GM12878 (cell line): ENCODE results near the gene TCF12. TPM values are rescaled to one million over a fixed set of nuclear protein-coding genes. Genes with fewer than 3 reads are reported as not detected.

ENCODE experiments used
- ATAC-seq: fragments of 200-7000 bp; cut with Tn5 transposase; 3 replicates; pipeline ENCODE4 v1.9.1; 2020; ENCODE audit warnings: mild to moderate bottlenecking, moderate library complexity
- BruUV-seq: library from RNA; stranded (reverse); fragments of 400-500 nt; replicated peaks from 2 replicates; lab custom pipeline; 2021; lab: Mats Ljungman, UMichigan
- CTCF ChIA-PET: fragments of 300-600 bp; sonication (Branson Sonifier 250); formaldehyde crosslinking; extraction: SDS; loops from one replicate; lab custom pipeline; 2021; ENCODE audit warnings: inconsistent platforms; lab: Yijun Ruan, JAX
- POLR2A ChIA-PET: fragments of 350-600 bp; formaldehyde crosslinking; extraction: SDS; loops from one replicate; lab custom pipeline; 2021; ENCODE audit warnings: inconsistent platforms; lab: Charles Lee
- RAD21 ChIA-PET: fragments of 300-600 bp; sonication (Branson Sonifier 250); formaldehyde crosslinking; loops from one replicate; lab custom pipeline; 2023; ENCODE audit warnings: antibody characterized with exemption; ENCODE audit not compliant: unreplicated experiment; lab: Charles Lee
- SMC1A ChIA-PET: fragments of 300-600 bp; sonication (Branson Sonifier 250); formaldehyde crosslinking; loops from one replicate; lab custom pipeline; 2023; ENCODE audit not compliant: unreplicated experiment, uncharacterized antibody; lab: Charles Lee
- DNase-seq: peaks from one replicate; pipeline ENCODE4 v3.0.0-alpha.2; 2011; ENCODE audit warnings: low read depth, low spot score
- FAIRE-seq: peaks from 3 replicates; lab custom pipeline; 2011; peaks lifted over from hg19 to GRCh38; lab: Jason Lieb, UNC
- H2AFZ ChIP-seq: 2 replicates; pipeline ENCODE4 v1.6.0; 2011; ENCODE audit warnings: low read depth, low read length, control low read depth; ENCODE audit not compliant: control insufficient read depth
- H3K27ac ChIP-seq: 2 replicates; pipeline ENCODE4 v1.5.1; 2011; ENCODE audit warnings: control low read depth; ENCODE audit not compliant: control insufficient read depth, insufficient read depth
- H3K27me3 ChIP-seq, 2 experiments: replicated peaks in 1 of 2; 2 replicates each; pipeline versions ENCODE4 v1.6.0 to v1.6.1; 2011; ENCODE audit warnings: low read length in 1 of 2; ENCODE audit not compliant: control insufficient read depth in 2 of 2, insufficient read depth in 2 of 2
- H3K36me3 ChIP-seq, 2 experiments: 2 replicates each; pipeline ENCODE4 v1.5.1; 2011; ENCODE audit warnings: low read length in 1 of 2; ENCODE audit not compliant: control insufficient read depth in 2 of 2, insufficient read depth in 2 of 2
- H3K4me1 ChIP-seq: 2 replicates; pipeline ENCODE4 v1.6.1; 2011; ENCODE audit warnings: mild to moderate bottlenecking, low read length, moderate library complexity, mixed read lengths; ENCODE audit not compliant: control insufficient read depth, insufficient read depth
- H3K4me2 ChIP-seq: 2 replicates; pipeline ENCODE4 v1.6.0; 2011; ENCODE audit warnings: control low read depth; ENCODE audit not compliant: control insufficient read depth, insufficient read depth
- H3K4me3 ChIP-seq: fragments of 200-600 bp; sonication (generic); 2 replicates; pipeline ENCODE4 v1.5.1; 2016
- H3K79me2 ChIP-seq: 2 replicates; pipeline ENCODE4 v1.6.0; 2011; ENCODE audit warnings: low read length; ENCODE audit not compliant: control insufficient read depth, insufficient read depth
- H3K9ac ChIP-seq: 2 replicates; pipeline ENCODE4 v1.8.0; 2011; ENCODE audit warnings: low read length, control low read depth, mixed read lengths; ENCODE audit not compliant: control insufficient read depth, insufficient read depth
- H3K9me3 ChIP-seq: replicated peaks from 3 replicates; pipeline ENCODE4 v1.5.1; 2011; ENCODE audit warnings: mild to moderate bottlenecking, low read length; ENCODE audit not compliant: control insufficient read depth, insufficient read depth
- H4K20me1 ChIP-seq: 2 replicates; pipeline ENCODE4 v1.6.0; 2011; ENCODE audit not compliant: control insufficient read depth, insufficient read depth
- ASH2L ChIP-seq: fragments of 300-600, 200-600 bp; sonication (generic); IDR thresholded peaks from 2 replicates; pipeline ENCODE4 v1.6.1; 2017; ENCODE audit warnings: low read depth, mild to moderate bottlenecking, borderline replicate concordance
- DPF2 ChIP-seq: fragments of 450-650 bp; IDR thresholded peaks from 2 replicates; pipeline ENCODE4 v1.6.1; 2017; ENCODE audit warnings: mild to moderate bottlenecking
- FOXM1 ChIP-seq: IDR thresholded peaks from 2 replicates; pipeline ENCODE4 v1.6.1; 2012; ENCODE audit warnings: low read depth, mild to moderate bottlenecking, inconsistent platforms, low read length, moderate library complexity
- GATAD2B ChIP-seq: fragments of 450-650 bp; conservative IDR thresholded peaks from 2 replicates; pipeline ENCODE4 v1.6.1; 2017; ENCODE audit warnings: low read depth, mild to moderate bottlenecking, moderate library complexity
- HDAC6 ChIP-seq: fragments of 200-600 bp; sonication (generic); IDR thresholded peaks from one replicate; pipeline ENCODE4 v1.8.0; 2017; ENCODE audit warnings: antibody characterized with exemption; ENCODE audit not compliant: unreplicated experiment
- MTA2 ChIP-seq: fragments of 450-650 bp; IDR thresholded peaks from 2 replicates; pipeline ENCODE4 v1.6.1; 2016; ENCODE audit warnings: low read depth, mild to moderate bottlenecking, moderate library complexity
- MYB ChIP-seq: fragments of 150-350 bp; IDR thresholded peaks from 2 replicates; pipeline ENCODE4 v1.6.1; 2014; ENCODE audit warnings: mild to moderate bottlenecking, low read depth, low read length, borderline replicate concordance
- NFXL1 ChIP-seq: fragments of 450-650 bp; IDR thresholded peaks from 2 replicates; pipeline ENCODE4 v1.6.1; 2017; ENCODE audit warnings: antibody characterized with exemption, mild to moderate bottlenecking, borderline replicate concordance
- RBBP5 ChIP-seq: fragments of 200-600 bp; sonication (generic); conservative IDR thresholded peaks from 2 replicates; pipeline ENCODE4 v1.6.1; 2016
- SMARCA5 ChIP-seq: fragments of 450-650 bp; IDR thresholded peaks from 2 replicates; pipeline ENCODE4 v1.6.1; 2017; ENCODE audit warnings: mild to moderate bottlenecking
- SMC3 ChIP-seq: IDR thresholded peaks from 2 replicates; pipeline ENCODE4 v1.6.1; 2011; ENCODE audit warnings: low read length, improper control_type of control experiment, borderline replicate concordance
- SP1 ChIP-seq: IDR thresholded peaks from one replicate; pipeline ENCODE4 v1.6.1; 2011; ENCODE audit warnings: low read depth, low read length
- ZBED1 ChIP-seq: IDR thresholded peaks from 2 replicates; pipeline ENCODE4 v1.6.1; 2016; ENCODE audit warnings: borderline replicate concordance
- ZNF207 ChIP-seq: fragments of 450-650 bp; IDR thresholded peaks from 2 replicates; pipeline ENCODE4 v1.6.1; 2014; ENCODE audit warnings: antibody characterized with exemption, mild to moderate bottlenecking, borderline replicate concordance
- ZNF622 ChIP-seq: fragments of 450-650 bp; IDR thresholded peaks from 2 replicates; pipeline ENCODE4 v1.6.1; 2017; ENCODE audit warnings: mild to moderate bottlenecking, inconsistent platforms
- ZZZ3 ChIP-seq: IDR thresholded peaks from 2 replicates; pipeline ENCODE4 v1.6.1; 2011; ENCODE audit warnings: low read depth; ENCODE audit not compliant: control insufficient read depth, insufficient read length
- WGBS: methylation state at CpG from one replicate; pipeline ENCODE4 v1.1.6; 2016; ENCODE audit warnings: low lambda C conversion rate; ENCODE audit not compliant: insufficient replicate concordance, insufficient coverage; ENCODE audit errors: missing lambda C conversion rate; 5-methylcytosine and 5-hydroxymethylcytosine counted together
- in situ Hi-C: fragments of 300-500 bp; cut with MboI; formaldehyde crosslinking; loops from 9 replicates; pipeline ENCODE4 v1.14.3; 2018; ENCODE audit warnings: mixed read lengths
- intact Hi-C: fragments of 100-400 bp; cut with micrococcal nuclease; formaldehyde crosslinking; loops from one replicate; pipeline ENCODE4 v1.14.2; 2022; ENCODE audit not compliant: unreplicated experiment
- polyA plus RNA-seq, 11 experiments: library from polyadenylated mRNA; depleted of rRNA in 4 of 11; unstranded in 6 of 11; stranded (reverse) in 5 of 11; fragments of >200 nt; fragmentation: Nextera tagmentation in 4 of 11; fragmentation: Illumina TruSeq in 1 of 11; extraction: Ambion mirVana in 4 of 11; extraction: Trizol in 1 of 11; gene quantifications; 1 replicate in 1 of 11; 2 replicates in 10 of 11; pipeline versions ENCODE4 v1.2.1 to v1.2.3, GENCODE V29; 2011 to 2016; ENCODE audit warnings: inconsistent platforms in 2 of 11, missing spikeins in 2 of 11, low read depth in 1 of 11
- total RNA-seq, 4 experiments: library from RNA; depleted of rRNA in 3 of 4; stranded (reverse); fragments of >200 nt in 3 of 4; fragmentation: Illumina TruSeq in 1 of 4; extraction: Trizol in 1 of 4; gene quantifications; 2 replicates each; pipeline versions ENCODE4 v1.2.1 to v1.2.3, GENCODE V29; 2013 to 2021
- TF ChIP-seq, protein P1 (sequence below): IDR thresholded peaks from 2 replicates; pipeline ENCODE4 v1.6.1; 2011; ENCODE audit warnings: borderline replicate concordance, low read depth, mild to moderate bottlenecking, moderate library complexity, low read length; ENCODE audit not compliant: insufficient read depth, poor library complexity, severe bottlenecking
- TF ChIP-seq, protein P2 (sequence below): IDR thresholded peaks from 2 replicates; pipeline ENCODE4 v1.6.1; 2011; ENCODE audit warnings: low read depth, low read length, improper control_type of control experiment, borderline replicate concordance

TCF12 gene
- total and polyA plus RNA-seq, 10 of the 15 experiments (the other 5 are each of a cell fraction or from before 2014, with no cell fraction given) = 8.2 to 70.9 (median 49.5) TPM

DNA sequence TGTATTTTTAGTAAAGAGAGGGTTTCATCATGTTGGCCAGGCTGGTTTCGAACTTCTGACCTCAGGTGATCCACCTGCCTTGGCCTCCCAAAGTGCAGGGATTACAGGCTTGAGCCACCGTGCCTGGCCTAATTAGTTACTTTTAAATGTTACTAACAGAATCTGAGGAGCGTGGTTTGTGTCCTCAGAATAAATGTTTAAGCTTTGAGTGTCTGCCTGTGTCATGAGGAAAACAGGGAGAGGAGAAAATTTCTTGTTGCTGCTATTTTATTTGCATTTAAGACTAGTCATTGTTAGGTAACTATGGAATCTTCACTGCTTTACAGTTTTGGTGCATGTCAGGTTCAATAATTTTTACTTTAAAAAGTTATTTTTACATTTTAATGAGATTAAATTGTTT, 68.8 kb downstream of the TCF12 start:
- H2AFZ ChIP-seq = no peak overlapping the region
- H3K27me3 ChIP-seq = no peaks in the 10 kb centered on the region
- 83% methylated on average over 3 of the region's 3 CpGs for WGBS
- peaks cover 2% of the 10 kb centered on the region; the same call in 1 of the 3 replicates for H3K9me3 ChIP-seq
- in situ Hi-C loops (no loop called here), intact Hi-C loops (no loop called here)
- H3K4me3 ChIP-seq = no peak overlapping the region
- ChIA-PET SMC1A (interaction anchor here (0.8 to 1.1 kb wide), 2 partner anchors 64 to 69 kb away, joined by 3 read pairs; partner anchors contain the start of gene TCF12), RAD21 (interaction anchor here (1.1 kb wide), 1 partner anchor 491 kb away, joined by 3 read pairs; no protein-coding TSS in a partner anchor), CTCF (interaction anchor here (1.6 kb wide), 1 partner anchor 9 kb away, joined by 4 read pairs; no protein-coding TSS in a partner anchor), POLR2A (no interaction called here)
- no peaks in the 10 kb centered on the region for H3K36me3 ChIP-seq
- peaks cover 15% of the 10 kb centered on the region for H3K79me2 ChIP-seq
- TF ChIP-seq, protein P1, sequence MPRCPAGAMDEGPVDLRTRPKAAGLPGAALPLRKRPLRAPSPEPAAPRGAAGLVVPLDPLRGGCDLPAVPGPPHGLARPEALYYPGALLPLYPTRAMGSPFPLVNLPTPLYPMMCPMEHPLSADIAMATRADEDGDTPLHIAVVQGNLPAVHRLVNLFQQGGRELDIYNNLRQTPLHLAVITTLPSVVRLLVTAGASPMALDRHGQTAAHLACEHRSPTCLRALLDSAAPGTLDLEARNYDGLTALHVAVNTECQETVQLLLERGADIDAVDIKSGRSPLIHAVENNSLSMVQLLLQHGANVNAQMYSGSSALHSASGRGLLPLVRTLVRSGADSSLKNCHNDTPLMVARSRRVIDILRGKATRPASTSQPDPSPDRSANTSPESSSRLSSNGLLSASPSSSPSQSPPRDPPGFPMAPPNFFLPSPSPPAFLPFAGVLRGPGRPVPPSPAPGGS = no peak
- 0 out of 2 replicates have a peak, but pooled peaks have one; percentile 39 for TF ChIP-seq MTA2
- no peaks in the 10 kb centered on the region for H4K20me1 ChIP-seq
- no peak overlapping the region for H3K9ac ChIP-seq
- FAIRE-seq = no peak
- ATAC-seq = no peak
- H3K4me1 ChIP-seq = peaks cover 26% of the 10 kb centered on the region
- no TSS peak for BruUV-seq
- DNase-seq = no peak
- H3K27ac ChIP-seq = peak overlapping the region; percentile 31; the same call in 1 of the 2 replicates
- no peak overlapping the region for H3K4me2 ChIP-seq

DNA sequence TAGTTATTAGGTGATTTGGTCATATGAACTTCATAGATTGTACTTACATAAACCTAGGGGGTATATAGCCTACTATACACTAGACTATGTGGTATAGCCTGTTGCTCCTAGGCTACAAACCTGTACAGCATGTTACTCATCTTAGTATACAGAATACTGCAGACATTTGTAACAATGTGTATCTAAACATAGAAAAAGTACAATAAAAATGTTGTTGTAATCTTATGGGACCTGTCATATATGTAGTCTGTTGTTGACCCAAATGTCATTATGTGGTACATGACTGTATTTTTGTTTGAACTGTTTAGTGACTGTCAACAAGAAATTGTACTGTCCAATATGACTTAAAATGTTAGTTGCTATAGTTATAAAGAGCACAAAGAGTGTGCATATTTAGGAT, 69.8 kb downstream of the TCF12 start:
- no peaks in the 10 kb centered on the region for H3K36me3 ChIP-seq
- H3K27me3 ChIP-seq = no peaks in the 10 kb centered on the region
- no peak overlapping the region for H3K4me2 ChIP-seq
- no peak overlapping the region for H2AFZ ChIP-seq
- H3K9ac ChIP-seq = no peak overlapping the region
- RAD21 ChIA-PET = interaction anchor here (0.7 to 1.5 kb wide), 2 partner anchors 70 to 318 kb away, joined by 3 to 4 read pairs; partner anchors contain the start of gene TCF12
- POLR2A ChIA-PET = no interaction called here
- no peak overlapping the region for H3K27ac ChIP-seq
- no peaks in the 10 kb centered on the region for H4K20me1 ChIP-seq
- BruUV-seq = no TSS peak
- no peak overlapping the region for H3K4me3 ChIP-seq
- FAIRE-seq = no peak
- peaks cover 26% of the 10 kb centered on the region for H3K4me1 ChIP-seq
- in situ Hi-C loops = no loop called here
- SMC1A ChIA-PET = interaction anchor here (1.1 kb wide), 1 partner anchor 166 kb away, joined by 3 read pairs; no protein-coding TSS in a partner anchor
- peaks cover 14% of the 10 kb centered on the region for H3K79me2 ChIP-seq
- intact Hi-C loops = no loop called here
- CTCF ChIA-PET = interaction anchor here (0.7 to 1.6 kb wide), 2 partner anchors 10 to 166 kb away, joined by 3 to 4 read pairs; no protein-coding TSS in a partner anchor
- ATAC-seq = peak; percentile 55
- peaks cover 2% of the 10 kb centered on the region; the same call in 1 of the 3 replicates for H3K9me3 ChIP-seq
- DNase-seq = no peak
- TF ChIP-seq FOXM1 = no peak
- TF ChIP-seq ZZZ3 = no peak
- TF ChIP-seq MYB = no peak
- no peak for TF ChIP-seq DPF2
- no peak for TF ChIP-seq ZBED1
- TF ChIP-seq, protein P2, sequence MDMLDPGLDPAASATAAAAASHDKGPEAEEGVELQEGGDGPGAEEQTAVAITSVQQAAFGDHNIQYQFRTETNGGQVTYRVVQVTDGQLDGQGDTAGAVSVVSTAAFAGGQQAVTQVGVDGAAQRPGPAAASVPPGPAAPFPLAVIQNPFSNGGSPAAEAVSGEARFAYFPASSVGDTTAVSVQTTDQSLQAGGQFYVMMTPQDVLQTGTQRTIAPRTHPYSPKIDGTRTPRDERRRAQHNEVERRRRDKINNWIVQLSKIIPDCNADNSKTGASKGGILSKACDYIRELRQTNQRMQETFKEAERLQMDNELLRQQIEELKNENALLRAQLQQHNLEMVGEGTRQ = no peak
- TF ChIP-seq NFXL1 = no peak
- no peak for TF ChIP-seq ZNF207
- TF ChIP-seq SMARCA5 = no peak
- TF ChIP-seq SP1 = no peak
- TF ChIP-seq RBBP5 = no peak
- TF ChIP-seq SMC3 = no peak
- no peak for TF ChIP-seq ASH2L
- no peak for TF ChIP-seq ZNF622
- TF ChIP-seq GATAD2B = no peak
- TF ChIP-seq HDAC6 = no peak
